Panc1 (cell line): ENCODE results near the gene TMEM187. TPM values are rescaled to one million over a fixed set of nuclear protein-coding genes. Genes with fewer than 3 reads are reported as not detected.
A peak's percentile ranks its signal among the peaks of the same experiment; 100 is the strongest.

Experiments
- ATAC-seq: fragments of 200-7000 bp; cut with Tn5 transposase; 2 replicates; pipeline ENCODE4 v1.9.1; 2020; ENCODE audit warnings: mild to moderate bottlenecking, moderate library complexity
- BruUV-seq: library from RNA; stranded (reverse); fragments of 400-500 nt; replicated peaks from 2 replicates; lab custom pipeline; 2021; lab: Mats Ljungman, UMichigan
- CTCF ChIA-PET: fragments of 300-600 bp; sonication (Branson Sonifier 250); formaldehyde crosslinking; loops from one replicate; lab custom pipeline; 2022; ENCODE audit warnings: antibody characterized with exemption; lab: Charles Lee
- POLR2A ChIA-PET: fragments of 300-600 bp; sonication (Branson Sonifier 250); formaldehyde crosslinking; loops from one replicate; lab custom pipeline; 2022; ENCODE audit warnings: antibody characterized with exemption; lab: Charles Lee
- DNase-seq: peaks from one replicate; pipeline ENCODE4 v3.0.0-alpha.2; 2010; ENCODE audit warnings: low read depth, low spot score
- H3K27ac ChIP-seq: 2 replicates; pipeline ENCODE4 v1.5.1; 2011; ENCODE audit warnings: mild to moderate bottlenecking, low read length, inconsistent platforms
- H3K27me3 ChIP-seq: fragments of 200-500 bp; sonication (Bioruptor generic); 2 replicates; pipeline ENCODE4 v1.6.0; 2014; ENCODE audit warnings: low read length, inconsistent platforms; ENCODE audit not compliant: control insufficient read depth, insufficient read depth
- H3K36me3 ChIP-seq: fragments of 200-500 bp; sonication (Bioruptor generic); 2 replicates; pipeline ENCODE4 v1.5.1; 2014; ENCODE audit warnings: inconsistent platforms, mild to moderate bottlenecking, low read length, moderate library complexity; ENCODE audit not compliant: control insufficient read depth, insufficient read depth
- H3K4me1 ChIP-seq: 2 replicates; pipeline ENCODE4 v1.5.1; 2011; ENCODE audit warnings: inconsistent platforms, mild to moderate bottlenecking, low read length, moderate library complexity; ENCODE audit not compliant: control insufficient read depth, insufficient read depth
- H3K4me3 ChIP-seq, 2 experiments: 2 replicates each; pipeline ENCODE4 v1.5.1; 2011 to 2012; ENCODE audit warnings: low read depth in 2 of 2, low read length in 2 of 2, mild to moderate bottlenecking in 2 of 2, inconsistent platforms in 1 of 2, moderate library complexity in 1 of 2
- H3K9me3 ChIP-seq: fragments of 200-500 bp; sonication (Bioruptor generic); 2 replicates; pipeline ENCODE4 v1.5.1; 2014; ENCODE audit warnings: low read depth, mild to moderate bottlenecking, inconsistent platforms, low read length, moderate library complexity; ENCODE audit not compliant: control insufficient read depth, insufficient read depth
- POLR2AphosphoS5 ChIP-seq: IDR thresholded peaks from 2 replicates; pipeline ENCODE4 v1.6.1; 2012; ENCODE audit warnings: mild to moderate bottlenecking, low read depth, low read length, moderate library complexity
- SIN3A ChIP-seq: IDR thresholded peaks from 2 replicates; pipeline ENCODE4 v1.6.1; 2012; ENCODE audit warnings: low read depth, mild to moderate bottlenecking, low read length, moderate library complexity, borderline replicate concordance; ENCODE audit not compliant: insufficient read depth
- TCF7L2 ChIP-seq: IDR thresholded peaks from 2 replicates; pipeline ENCODE4 v1.6.1; 2011; ENCODE audit warnings: mild to moderate bottlenecking, low read depth, low read length, inconsistent platforms
- in situ Hi-C: cut with HindIII; loops from 2 replicates; pipeline ENCODE4 v1.10.0; 2016; ENCODE audit warnings: low sequenced_read_pairs, low pct_unique_long_range_greater_than_20kb
- intact Hi-C: fragments of 100-400 bp; cut with micrococcal nuclease; formaldehyde crosslinking; loops from one replicate; pipeline ENCODE4 v1.10.0; 2022; ENCODE audit not compliant: unreplicated experiment
- total RNA-seq: library from RNA; stranded (reverse); gene quantifications from one replicate; pipeline ENCODE4 v1.2.1, GENCODE V29; 2021; ENCODE audit not compliant: unreplicated experiment
- TF ChIP-seq, protein P1 (sequence below): fragments of 450-650 bp; IDR thresholded peaks from 2 replicates; pipeline ENCODE4 v1.5.1; 2017; ENCODE audit warnings: mild to moderate bottlenecking
- TF ChIP-seq, protein P2 (sequence below), 2 experiments: IDR thresholded peaks; 2 replicates each; pipeline ENCODE4 v1.6.1; 2011 to 2012; ENCODE audit warnings: low read depth in 2 of 2, control low read depth in 1 of 2, low read length in 1 of 2, mild to moderate bottlenecking in 1 of 2, moderate library complexity in 1 of 2; ENCODE audit not compliant: insufficient read depth in 1 of 2

TMEM187 gene
- total RNA-seq, 1 experiment from 2014 or later = 15.7 TPM

DNA sequence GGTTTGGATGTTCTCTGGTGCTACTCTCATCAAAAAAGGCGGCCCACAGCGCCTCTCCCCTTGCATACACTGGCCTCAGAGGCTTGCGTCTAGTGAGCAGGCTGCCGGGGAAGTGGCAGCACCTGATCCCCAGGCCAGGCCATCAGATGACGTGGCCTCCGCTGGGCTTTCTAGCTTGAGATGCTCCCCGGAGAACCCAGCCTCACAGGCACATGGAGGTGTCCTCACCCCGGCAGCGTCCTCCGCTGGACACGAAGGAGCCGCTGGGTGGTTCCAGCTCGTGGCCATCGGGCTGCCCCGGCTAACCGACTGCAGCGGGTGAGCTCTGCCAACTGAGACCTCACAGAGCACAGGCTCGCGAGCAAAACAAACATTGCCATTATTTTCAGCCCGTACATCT, 34.4 kb downstream of the TMEM187 start:
- CTCF ChIA-PET = no interaction called here

DNA sequence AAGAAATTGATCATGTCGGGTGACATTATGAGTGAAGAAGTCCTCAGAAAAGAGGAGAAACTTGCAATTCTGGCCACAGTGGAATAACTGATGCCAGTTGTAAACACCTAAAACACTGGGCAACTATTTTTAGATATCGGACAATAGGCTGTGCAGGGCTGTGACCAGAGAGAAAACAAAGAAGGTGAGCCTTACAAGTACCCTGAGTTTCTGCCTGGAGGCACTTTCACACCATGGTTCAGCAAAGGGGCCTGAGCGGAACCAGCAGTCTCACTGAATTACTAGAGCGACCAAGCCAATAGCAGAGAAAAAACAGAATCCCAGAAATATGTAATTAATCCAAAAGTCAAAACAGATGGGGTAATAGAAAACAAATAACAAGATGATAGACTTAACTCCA, 36.0 kb downstream of the TMEM187 start:
- BruUV-seq = no TSS peak

More for the DNA sequence above, 34.4 kb downstream of the TMEM187 start:
- POLR2A ChIA-PET = no interaction called here
- Histone ChIP-seq H3K4me1 (no peaks in the 10 kb centered on the region), H3K4me3 (no peak overlapping the region), H3K9me3 (no peaks in the 10 kb centered on the region), H3K27ac (no peak overlapping the region), H3K27me3 (no peaks in the 10 kb centered on the region), H3K36me3 (no peaks in the 10 kb centered on the region; the same call in 1 of the 2 replicates)
- no TSS peak for BruUV-seq
- no peak for ATAC-seq
- intact Hi-C loops = no loop called here
- in situ Hi-C loops = no loop called here
- no peak for TF ChIP-seq TCF7L2
- TF ChIP-seq SIN3A = no peak
- 0 out of 2 replicates have a peak, but pooled peaks have one; percentile 29 for TF ChIP-seq POLR2AphosphoS5
- TF ChIP-seq, protein P1, sequence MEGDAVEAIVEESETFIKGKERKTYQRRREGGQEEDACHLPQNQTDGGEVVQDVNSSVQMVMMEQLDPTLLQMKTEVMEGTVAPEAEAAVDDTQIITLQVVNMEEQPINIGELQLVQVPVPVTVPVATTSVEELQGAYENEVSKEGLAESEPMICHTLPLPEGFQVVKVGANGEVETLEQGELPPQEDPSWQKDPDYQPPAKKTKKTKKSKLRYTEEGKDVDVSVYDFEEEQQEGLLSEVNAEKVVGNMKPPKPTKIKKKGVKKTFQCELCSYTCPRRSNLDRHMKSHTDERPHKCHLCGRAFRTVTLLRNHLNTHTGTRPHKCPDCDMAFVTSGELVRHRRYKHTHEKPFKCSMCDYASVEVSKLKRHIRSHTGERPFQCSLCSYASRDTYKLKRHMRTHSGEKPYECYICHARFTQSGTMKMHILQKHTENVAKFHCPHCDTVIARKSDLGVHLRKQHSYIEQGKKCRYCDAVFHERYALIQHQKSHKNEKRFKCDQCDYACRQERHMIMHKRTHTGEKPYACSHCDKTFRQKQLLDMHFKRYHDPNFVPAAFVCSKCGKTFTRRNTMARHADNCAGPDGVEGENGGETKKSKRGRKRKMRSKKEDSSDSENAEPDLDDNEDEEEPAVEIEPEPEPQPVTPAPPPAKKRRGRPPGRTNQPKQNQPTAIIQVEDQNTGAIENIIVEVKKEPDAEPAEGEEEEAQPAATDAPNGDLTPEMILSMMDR = no peak
- TF ChIP-seq, protein P2, sequence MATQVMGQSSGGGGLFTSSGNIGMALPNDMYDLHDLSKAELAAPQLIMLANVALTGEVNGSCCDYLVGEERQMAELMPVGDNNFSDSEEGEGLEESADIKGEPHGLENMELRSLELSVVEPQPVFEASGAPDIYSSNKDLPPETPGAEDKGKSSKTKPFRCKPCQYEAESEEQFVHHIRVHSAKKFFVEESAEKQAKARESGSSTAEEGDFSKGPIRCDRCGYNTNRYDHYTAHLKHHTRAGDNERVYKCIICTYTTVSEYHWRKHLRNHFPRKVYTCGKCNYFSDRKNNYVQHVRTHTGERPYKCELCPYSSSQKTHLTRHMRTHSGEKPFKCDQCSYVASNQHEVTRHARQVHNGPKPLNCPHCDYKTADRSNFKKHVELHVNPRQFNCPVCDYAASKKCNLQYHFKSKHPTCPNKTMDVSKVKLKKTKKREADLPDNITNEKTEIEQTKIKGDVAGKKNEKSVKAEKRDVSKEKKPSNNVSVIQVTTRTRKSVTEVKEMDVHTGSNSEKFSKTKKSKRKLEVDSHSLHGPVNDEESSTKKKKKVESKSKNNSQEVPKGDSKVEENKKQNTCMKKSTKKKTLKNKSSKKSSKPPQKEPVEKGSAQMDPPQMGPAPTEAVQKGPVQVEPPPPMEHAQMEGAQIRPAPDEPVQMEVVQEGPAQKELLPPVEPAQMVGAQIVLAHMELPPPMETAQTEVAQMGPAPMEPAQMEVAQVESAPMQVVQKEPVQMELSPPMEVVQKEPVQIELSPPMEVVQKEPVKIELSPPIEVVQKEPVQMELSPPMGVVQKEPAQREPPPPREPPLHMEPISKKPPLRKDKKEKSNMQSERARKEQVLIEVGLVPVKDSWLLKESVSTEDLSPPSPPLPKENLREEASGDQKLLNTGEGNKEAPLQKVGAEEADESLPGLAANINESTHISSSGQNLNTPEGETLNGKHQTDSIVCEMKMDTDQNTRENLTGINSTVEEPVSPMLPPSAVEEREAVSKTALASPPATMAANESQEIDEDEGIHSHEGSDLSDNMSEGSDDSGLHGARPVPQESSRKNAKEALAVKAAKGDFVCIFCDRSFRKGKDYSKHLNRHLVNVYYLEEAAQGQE (IDR thresholded peaks at IDR 0.05; ENCODE audit: insufficient read depth in 1 of 2, low read depth in 2 of 2, low read length in 1 of 2) = no peak
- no peak for DNase-seq

More for the DNA sequence above, 36.0 kb downstream of the TMEM187 start:
- in situ Hi-C loops = no loop called here
- TF ChIP-seq, protein P2 (IDR thresholded peaks at IDR 0.05; ENCODE audit: insufficient read depth in 1 of 2, low read depth in 2 of 2, low read length in 1 of 2) = no peak
- ChIA-PET CTCF (no interaction called here), POLR2A (no interaction called here)
- H3K9me3 ChIP-seq = no peaks in the 10 kb centered on the region
- H3K27me3 ChIP-seq = no peaks in the 10 kb centered on the region
- H3K4me3 ChIP-seq = no peak overlapping the region
- ATAC-seq (no peak), DNase-seq (no peak)
- intact Hi-C loops = no loop called here
- no peak overlapping the region for H3K27ac ChIP-seq
- H3K4me1 ChIP-seq = peaks cover 11% of the 10 kb centered on the region; the same call in 1 of the 2 replicates
- H3K36me3 ChIP-seq = no peaks in the 10 kb centered on the region; the same call in 1 of the 2 replicates
